ENCODE results near the gene OPTC.

DNA sequence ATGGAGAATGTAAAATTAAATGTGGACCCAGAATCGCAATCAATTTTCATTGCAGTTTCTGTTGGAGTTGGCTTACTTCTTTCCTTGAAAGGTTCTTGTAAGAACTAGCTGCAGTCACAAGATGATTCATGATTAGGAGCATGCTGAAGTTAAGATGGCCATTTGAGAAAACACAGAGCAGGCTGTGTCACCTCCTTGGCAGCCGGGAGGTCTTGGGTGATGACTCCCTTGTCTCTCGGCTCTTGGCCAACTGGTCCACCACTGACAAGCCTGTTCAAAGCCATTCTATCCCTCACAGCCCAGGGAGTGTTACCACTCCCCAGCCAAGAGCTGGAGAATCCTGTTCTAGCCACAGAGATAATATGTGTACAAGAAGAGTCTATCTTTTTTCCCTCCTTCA is 40.6 kb downstream of the OPTC start:
- TF ChIP-seq RAD21 (IDR thresholded peaks at IDR 0.05; ENCODE audit: low read depth) (no peak), TAF1 (IDR thresholded peaks at IDR 0.05; ENCODE audit: low read depth) (no peak), EP300 (IDR thresholded peaks at IDR 0.05; ENCODE audit: borderline replicate concordance) (no peak), TEAD4 (IDR thresholded peaks at IDR 0.05) (no peak), CREB1 (IDR thresholded peaks at IDR 0.05; ENCODE audit: low read depth) (no peak), YY1 (IDR thresholded peaks at IDR 0.05; ENCODE audit: low read depth) (no peak), CEBPB (IDR thresholded peaks at IDR 0.05) (no peak), ZBTB7A (IDR thresholded peaks at IDR 0.05; ENCODE audit: low read depth) (no peak)
- TF ChIP-seq, protein P1, sequence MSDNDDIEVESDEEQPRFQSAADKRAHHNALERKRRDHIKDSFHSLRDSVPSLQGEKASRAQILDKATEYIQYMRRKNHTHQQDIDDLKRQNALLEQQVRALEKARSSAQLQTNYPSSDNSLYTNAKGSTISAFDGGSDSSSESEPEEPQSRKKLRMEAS (IDR thresholded peaks at IDR 0.05), result no peak
- TF ChIP-seq, protein P2, sequence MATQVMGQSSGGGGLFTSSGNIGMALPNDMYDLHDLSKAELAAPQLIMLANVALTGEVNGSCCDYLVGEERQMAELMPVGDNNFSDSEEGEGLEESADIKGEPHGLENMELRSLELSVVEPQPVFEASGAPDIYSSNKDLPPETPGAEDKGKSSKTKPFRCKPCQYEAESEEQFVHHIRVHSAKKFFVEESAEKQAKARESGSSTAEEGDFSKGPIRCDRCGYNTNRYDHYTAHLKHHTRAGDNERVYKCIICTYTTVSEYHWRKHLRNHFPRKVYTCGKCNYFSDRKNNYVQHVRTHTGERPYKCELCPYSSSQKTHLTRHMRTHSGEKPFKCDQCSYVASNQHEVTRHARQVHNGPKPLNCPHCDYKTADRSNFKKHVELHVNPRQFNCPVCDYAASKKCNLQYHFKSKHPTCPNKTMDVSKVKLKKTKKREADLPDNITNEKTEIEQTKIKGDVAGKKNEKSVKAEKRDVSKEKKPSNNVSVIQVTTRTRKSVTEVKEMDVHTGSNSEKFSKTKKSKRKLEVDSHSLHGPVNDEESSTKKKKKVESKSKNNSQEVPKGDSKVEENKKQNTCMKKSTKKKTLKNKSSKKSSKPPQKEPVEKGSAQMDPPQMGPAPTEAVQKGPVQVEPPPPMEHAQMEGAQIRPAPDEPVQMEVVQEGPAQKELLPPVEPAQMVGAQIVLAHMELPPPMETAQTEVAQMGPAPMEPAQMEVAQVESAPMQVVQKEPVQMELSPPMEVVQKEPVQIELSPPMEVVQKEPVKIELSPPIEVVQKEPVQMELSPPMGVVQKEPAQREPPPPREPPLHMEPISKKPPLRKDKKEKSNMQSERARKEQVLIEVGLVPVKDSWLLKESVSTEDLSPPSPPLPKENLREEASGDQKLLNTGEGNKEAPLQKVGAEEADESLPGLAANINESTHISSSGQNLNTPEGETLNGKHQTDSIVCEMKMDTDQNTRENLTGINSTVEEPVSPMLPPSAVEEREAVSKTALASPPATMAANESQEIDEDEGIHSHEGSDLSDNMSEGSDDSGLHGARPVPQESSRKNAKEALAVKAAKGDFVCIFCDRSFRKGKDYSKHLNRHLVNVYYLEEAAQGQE (IDR thresholded peaks at IDR 0.05; ENCODE audit: low read depth), result no peak
